T-helper 1 cell treated with Interleukin-12 subunit alpha and Interleukin-12 subunit beta and Interleukin-4 antibody, amounts not matched to agents 30 μg/mL and 1 μg/mL, for 36 hours (primary cell): ENCODE results near the gene CEACAM8.
"Not testable (repeated sequence)": the region's sequence is repeated elsewhere in the genome, so short reads cannot be mapped to it uniquely, and the experiment has no call there.

Experiments used
- H3K27ac Mint-ChIP-seq: one replicate; pipeline ENCODE4 v1.8.0; 2021; ENCODE audit warnings: mild to moderate bottlenecking, mixed read lengths
- H3K27me3 Mint-ChIP-seq: one replicate; pipeline ENCODE4 v1.8.0; 2021; ENCODE audit warnings: low read depth, mixed read lengths
- H3K36me3 Mint-ChIP-seq: one replicate; pipeline ENCODE4 v1.8.0; 2021; ENCODE audit warnings: low read depth, mixed read lengths
- H3K4me1 Mint-ChIP-seq: one replicate; pipeline ENCODE4 v1.8.0; 2021; ENCODE audit warnings: low read depth, mixed read lengths
- H3K4me3 Mint-ChIP-seq: one replicate; pipeline ENCODE4 v1.8.0; 2021; ENCODE audit warnings: mild to moderate bottlenecking, moderate library complexity, mixed read lengths
- H3K9me3 Mint-ChIP-seq: one replicate; pipeline ENCODE4 v1.8.0; 2021; ENCODE audit warnings: mixed read lengths

The CEACAM8 gene

DNA sequence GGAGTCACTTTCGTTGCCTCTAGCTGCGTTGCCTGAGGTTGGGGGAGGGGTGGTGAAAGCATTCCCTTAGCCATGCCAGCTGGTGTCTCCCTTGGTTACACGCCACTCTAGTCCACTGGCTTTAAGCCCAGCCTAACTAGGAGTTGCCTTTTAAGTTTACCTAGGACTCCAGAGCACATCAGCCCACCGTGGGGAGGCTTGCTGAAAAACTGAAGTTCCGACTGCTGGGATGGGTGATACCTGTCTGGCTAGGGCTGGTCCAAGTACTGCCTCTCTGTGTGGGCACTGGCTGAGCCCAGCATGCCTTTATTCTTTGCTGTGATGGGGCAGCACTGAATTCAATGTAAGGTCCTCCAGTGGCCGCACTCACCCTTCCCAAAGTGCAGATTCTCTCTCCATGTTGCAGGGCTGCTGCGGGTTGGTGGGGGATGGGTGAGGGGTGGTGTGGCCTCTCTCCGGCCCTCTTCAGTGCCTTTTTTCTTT lies 54.6 kb downstream of the CEACAM8 start:
- Mint-ChIP-seq H3K27ac (no peak overlapping the region), H3K9me3 (no peaks in the 10 kb centered on the region), H3K27me3 (peaks cover 4% of the 10 kb centered on the region), H3K4me1 (no peaks in the 10 kb centered on the region), H3K4me3 (no peak overlapping the region), H3K36me3 (no peaks in the 10 kb centered on the region)

DNA sequence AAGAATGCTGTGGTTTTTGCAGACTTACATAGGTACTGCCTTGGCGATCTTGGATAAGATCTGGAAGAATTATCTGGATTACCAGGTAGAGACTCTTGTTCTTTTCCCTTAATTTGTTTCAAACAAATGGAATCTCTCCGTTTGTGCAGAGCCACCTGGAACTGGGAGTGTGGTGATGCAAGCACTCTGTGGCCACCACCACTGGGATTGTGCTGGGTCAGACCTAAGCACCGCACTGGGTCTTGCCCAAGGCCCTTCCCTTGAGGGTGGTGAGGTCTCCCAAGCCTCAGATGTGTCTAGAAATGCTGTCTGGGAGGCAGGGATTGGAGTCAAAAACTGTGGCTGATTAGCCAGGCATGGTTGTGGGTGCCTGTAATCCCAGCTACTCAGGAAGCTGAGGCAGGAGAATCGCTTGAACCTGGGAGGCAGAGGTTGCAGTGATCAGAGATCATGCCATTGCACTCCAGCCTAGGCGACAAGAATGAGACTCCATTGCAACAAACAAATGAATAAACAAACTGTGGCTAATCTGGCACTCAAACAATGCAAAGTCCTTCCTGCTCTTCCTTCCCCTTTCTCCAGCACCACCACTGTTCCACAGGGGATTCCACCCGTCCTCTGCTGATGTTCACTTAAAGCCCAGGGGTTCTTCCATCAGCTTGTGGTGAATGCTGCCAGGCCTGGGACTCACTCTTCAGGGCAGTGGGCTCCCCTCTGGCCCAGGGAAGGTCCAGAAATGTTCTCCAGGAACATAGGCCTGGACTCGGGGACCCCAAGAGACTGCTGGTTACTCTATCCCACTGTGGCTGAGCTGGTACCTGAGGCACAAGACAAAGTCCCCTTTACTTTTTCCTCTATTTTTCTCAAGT lies 55.6 kb downstream of the CEACAM8 start:
- no peak overlapping the region for H3K27ac Mint-ChIP-seq
- no peaks in the 10 kb centered on the region for H3K9me3 Mint-ChIP-seq
- no peaks in the 10 kb centered on the region for H3K4me1 Mint-ChIP-seq
- H3K36me3 Mint-ChIP-seq = no peaks in the 10 kb centered on the region
- peaks cover 8% of the 10 kb centered on the region for H3K27me3 Mint-ChIP-seq
- no peak overlapping the region for H3K4me3 Mint-ChIP-seq

DNA sequence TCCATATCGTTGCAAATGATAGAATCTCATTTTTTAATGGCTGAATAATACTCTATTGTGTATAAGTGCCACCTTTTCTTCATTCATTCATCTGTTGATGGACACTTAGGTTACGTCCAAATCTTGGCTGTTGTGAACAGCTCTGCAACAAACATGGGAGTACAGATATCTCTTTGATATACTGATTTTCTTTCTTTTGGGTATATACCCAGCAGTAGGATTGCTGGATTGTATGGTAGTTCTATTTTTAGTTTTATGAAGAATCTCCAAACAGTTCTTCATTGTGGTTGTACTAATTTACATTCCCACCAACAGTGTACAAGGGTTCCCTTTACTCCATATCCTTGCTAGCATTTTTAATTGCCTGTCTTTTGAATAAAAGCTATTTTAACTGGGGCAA lies 59.4 kb downstream of the CEACAM8 start:
- not testable (repeated sequence) for H3K27ac Mint-ChIP-seq, H3K36me3 Mint-ChIP-seq, H3K9me3 Mint-ChIP-seq, H3K4me3 Mint-ChIP-seq, H3K4me1 Mint-ChIP-seq, H3K27me3 Mint-ChIP-seq

DNA sequence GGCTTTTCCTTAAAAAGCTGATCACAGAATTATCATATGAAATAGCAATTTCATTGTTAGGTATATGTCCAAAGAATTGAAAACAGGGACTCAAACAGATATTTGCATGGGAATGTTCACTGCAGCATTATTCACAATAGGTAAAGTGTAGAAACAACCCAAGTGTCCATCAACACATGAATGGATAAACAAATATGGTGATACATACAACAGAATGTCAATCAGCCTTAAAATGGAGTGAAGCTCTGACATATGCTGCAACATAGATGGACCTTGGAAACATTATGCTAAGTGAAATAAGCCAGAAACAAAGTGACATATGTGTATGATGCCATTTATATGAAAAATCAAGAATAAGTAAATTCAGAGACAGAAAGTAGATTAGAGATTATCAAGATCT lies 60.3 kb downstream of the CEACAM8 start:
- H3K9me3 Mint-ChIP-seq = no peaks in the 10 kb centered on the region
- H3K36me3 Mint-ChIP-seq = no peaks in the 10 kb centered on the region
- H3K4me1 Mint-ChIP-seq = peaks cover 2% of the 10 kb centered on the region
- peaks cover 8% of the 10 kb centered on the region for H3K27me3 Mint-ChIP-seq
- H3K4me3 Mint-ChIP-seq = no peak overlapping the region
- H3K27ac Mint-ChIP-seq = no peak overlapping the region

DNA sequence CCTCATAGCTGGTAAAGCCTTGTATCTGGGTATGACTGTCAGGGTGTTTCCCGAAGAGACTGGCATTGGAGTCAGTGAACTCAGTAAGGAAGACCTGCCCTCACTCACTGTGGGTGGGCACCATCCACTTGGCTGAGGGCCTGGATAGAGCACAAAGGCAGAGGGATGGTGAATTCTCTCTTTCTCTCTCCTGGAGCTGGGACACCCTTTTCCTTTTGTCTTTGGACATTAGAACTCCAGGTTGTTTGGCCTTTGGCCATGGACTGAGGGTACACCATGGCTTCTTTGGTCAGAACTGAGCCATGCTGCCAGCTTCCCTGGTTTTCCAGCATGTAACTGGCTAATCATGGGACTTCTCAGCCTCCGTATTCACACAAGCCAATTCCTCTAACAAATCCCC lies 61.8 kb downstream of the CEACAM8 start:
- Mint-ChIP-seq H3K27me3 (peaks cover 8% of the 10 kb centered on the region), H3K4me1 (peaks cover 17% of the 10 kb centered on the region), H3K4me3 (no peak overlapping the region), H3K27ac (no peak overlapping the region), H3K36me3 (no peaks in the 10 kb centered on the region), H3K9me3 (no peaks in the 10 kb centered on the region)

DNA sequence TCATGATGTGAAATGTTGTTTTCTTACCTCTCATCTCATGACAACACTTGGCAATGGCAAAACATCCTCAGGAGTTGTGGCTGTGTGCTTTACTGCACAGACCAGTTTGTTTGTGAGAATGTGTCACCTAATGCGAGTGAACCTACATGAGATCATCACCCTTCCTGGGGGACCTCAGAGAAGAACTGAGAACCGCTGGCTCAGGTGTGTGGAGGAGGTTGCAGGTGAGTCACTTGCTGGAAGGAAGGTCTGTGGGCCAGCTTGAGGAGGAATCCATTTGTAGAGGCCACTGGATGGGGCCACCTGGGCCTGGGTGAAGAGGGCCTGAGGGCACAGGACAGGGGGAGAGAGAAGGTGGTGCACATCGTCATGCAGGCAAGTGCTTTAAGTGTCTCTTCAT lies 63.4 kb downstream of the CEACAM8 start:
- Mint-ChIP-seq H3K9me3 (no peaks in the 10 kb centered on the region), H3K36me3 (peaks cover under 1% of the 10 kb centered on the region), H3K27me3 (peaks cover 8% of the 10 kb centered on the region), H3K4me3 (no peak overlapping the region), H3K4me1 (peaks cover 29% of the 10 kb centered on the region), H3K27ac (no peak overlapping the region)
